WTC11 (cell line): ENCODE results near the gene KIF13A.

Source experiments
- FOXJ3 ChIP-seq: sonication (generic); formaldehyde crosslinking; IDR thresholded peaks from 2 replicates; pipeline ENCODE4 v1.9.0; 2021; ENCODE audit warnings: missing genetic modification reagents, mild to moderate bottlenecking, borderline replicate concordance
- FOXP4 ChIP-seq: sonication (generic); formaldehyde crosslinking; IDR thresholded peaks from 2 replicates; pipeline ENCODE4 v1.8.0; 2022; ENCODE audit warnings: mild to moderate bottlenecking, missing genetic modification reagents
- TEAD1 ChIP-seq: sonication (generic); formaldehyde crosslinking; IDR thresholded peaks from 2 replicates; pipeline ENCODE4 v1.8.0; 2022; ENCODE audit warnings: mild to moderate bottlenecking, missing genetic modification reagents

DNA sequence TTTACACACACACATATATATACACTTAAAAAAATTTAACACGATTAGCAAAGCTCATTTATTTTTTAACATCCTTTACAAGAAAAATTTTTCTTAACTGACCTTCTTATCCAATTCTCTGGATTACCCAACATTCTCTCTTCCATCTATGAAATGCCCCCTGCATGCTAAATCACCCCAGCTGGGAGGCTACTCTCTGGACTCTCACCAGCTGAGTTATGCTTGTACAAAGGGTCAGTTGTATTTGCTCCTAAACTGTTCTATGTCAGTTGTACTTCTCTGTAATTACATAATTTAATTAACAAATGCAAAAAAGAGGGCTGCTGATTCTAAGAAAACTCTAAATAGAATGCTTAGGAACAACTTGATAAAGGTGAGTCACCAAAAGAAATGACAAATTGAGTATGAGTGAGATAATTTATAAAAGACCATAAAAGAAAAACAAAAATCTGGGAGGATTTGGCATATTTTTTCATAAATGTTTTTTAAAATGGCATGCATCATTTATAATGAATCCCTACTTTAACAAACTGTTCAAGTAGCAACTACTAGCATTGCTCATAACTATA lies 120.5 kb downstream of the KIF13A start:
- TF ChIP-seq TEAD1 (CRISPR knock-in tag) (no peak), FOXP4 (CRISPR knock-in tag) (no peak), FOXJ3 (no peak)
